OCI-LY3 (cell line): Measurements from ENCODE around the gene ACTMAP.

Source experiments
- H2AFZ ChIP-seq: fragments of 200-600, 300-600 bp; shearing (Covaris generic); 2 replicates; pipeline ENCODE4 v1.6.0; 2014; ENCODE audit warnings: antibody characterized with exemption, low read depth, low read length
- H3K27ac ChIP-seq: fragments of 200-600, 300-600 bp; sonication (generic); 2 replicates; pipeline ENCODE4 v1.5.1; 2014; ENCODE audit warnings: mild to moderate bottlenecking, low read length, moderate library complexity, mixed read lengths
- H3K27me3 ChIP-seq: fragments of 200-600, 300-600 bp; sonication (generic); 2 replicates; pipeline ENCODE4 v1.6.1; 2014; ENCODE audit warnings: low read depth, low read length, mixed read lengths
- H3K36me3 ChIP-seq: fragments of 200-600, 300-600 bp; sonication (generic); replicated peaks from 2 replicates; pipeline ENCODE3; 2014; ENCODE audit warnings: low read depth, low read length, mixed read lengths
- H3K4me1 ChIP-seq: fragments of 300-600, 200-600 bp; sonication (generic); 2 replicates; pipeline ENCODE4 v1.6.1; 2014; ENCODE audit warnings: low read length, mixed read lengths
- H3K4me2 ChIP-seq: fragments of 200-600, 300-600 bp; sonication (generic); 2 replicates; pipeline ENCODE4 v1.6.1; 2014; ENCODE audit warnings: low read length, mixed read lengths
- H3K4me3 ChIP-seq: fragments of 300-600, 200-600 bp; sonication (generic); 2 replicates; pipeline ENCODE4 v1.5.1; 2014; ENCODE audit warnings: antibody characterized with exemption, mild to moderate bottlenecking, low read length, moderate library complexity
- H3K79me2 ChIP-seq: fragments of 300-600, 200-600 bp; shearing (Covaris generic); 2 replicates; pipeline ENCODE4 v1.6.1; 2014; ENCODE audit warnings: mild to moderate bottlenecking, low read length, mixed read lengths
- H3K9ac ChIP-seq: fragments of 300-600, 200-600 bp; shearing (Covaris generic); 2 replicates; pipeline ENCODE4 v1.6.0; 2014; ENCODE audit warnings: mild to moderate bottlenecking, low read length, moderate library complexity
- H3K9me3 ChIP-seq: fragments of 200-600, 300-600 bp; shearing (Covaris generic); 2 replicates; pipeline ENCODE4 v1.6.1; 2014; ENCODE audit warnings: low read length, mixed read lengths; ENCODE audit not compliant: insufficient read depth
- H4K20me1 ChIP-seq: fragments of 200-600, 300-600 bp; sonication (generic); 2 replicates; pipeline ENCODE4 v1.6.1; 2016; ENCODE audit warnings: low read length, mixed read lengths; ENCODE audit not compliant: insufficient read depth
- CTCF ChIP-seq: fragments of 200-600, 300-600 bp; sonication (generic); IDR thresholded peaks from 2 replicates; pipeline ENCODE4 v1.5.1; 2014; ENCODE audit warnings: antibody characterized with exemption, low read length, low read depth
- EZH2phosphoT487 ChIP-seq: fragments of 200-600 bp; shearing (Covaris generic); IDR thresholded peaks from 2 replicates; pipeline ENCODE4 v1.6.1; 2018; ENCODE audit warnings: antibody characterized with exemption, mixed run types, low read depth

Gene ACTMAP

GRCh38 chr19:40741527-40742390, 8.5 kb downstream of the ACTMAP start:
- no peaks in the 10 kb centered on the region for H4K20me1 ChIP-seq
- no peaks in the 10 kb centered on the region for H3K9me3 ChIP-seq
- H3K36me3 ChIP-seq, result peaks cover 19% of the 10 kb centered on the region
- no peak overlapping the region for H2AFZ ChIP-seq
- no peaks in the 10 kb centered on the region for H3K79me2 ChIP-seq
- H3K27ac ChIP-seq, result no peak overlapping the region
- no peaks in the 10 kb centered on the region for H3K27me3 ChIP-seq
- no peak for TF ChIP-seq EZH2phosphoT487
- no peak for TF ChIP-seq CTCF
- no peak overlapping the region for H3K4me2 ChIP-seq
- H3K4me1 ChIP-seq, result no peaks in the 10 kb centered on the region
- no peak overlapping the region for H3K9ac ChIP-seq
- H3K4me3 ChIP-seq, result no peak overlapping the region

- Histone ChIP-seq H3K36me3 (peaks cover 24% of the 10 kb centered on the region), H3K9ac (no peak overlapping the region), H3K4me3 (no peak overlapping the region), H3K4me2 (no peak overlapping the region), H3K27me3 (no peaks in the 10 kb centered on the region), H3K4me1 (no peaks in the 10 kb centered on the region), H2AFZ (no peak overlapping the region), H3K79me2 (no peaks in the 10 kb centered on the region), H3K27ac (no peak overlapping the region), H3K9me3 (no peaks in the 10 kb centered on the region), H4K20me1 (no peaks in the 10 kb centered on the region)
- no peak for TF ChIP-seq CTCF
- TF ChIP-seq EZH2phosphoT487, result no peak
These were observed 9.5 kb downstream of the ACTMAP start for GRCh38 chr19:40740747-40741146.

DNA sequence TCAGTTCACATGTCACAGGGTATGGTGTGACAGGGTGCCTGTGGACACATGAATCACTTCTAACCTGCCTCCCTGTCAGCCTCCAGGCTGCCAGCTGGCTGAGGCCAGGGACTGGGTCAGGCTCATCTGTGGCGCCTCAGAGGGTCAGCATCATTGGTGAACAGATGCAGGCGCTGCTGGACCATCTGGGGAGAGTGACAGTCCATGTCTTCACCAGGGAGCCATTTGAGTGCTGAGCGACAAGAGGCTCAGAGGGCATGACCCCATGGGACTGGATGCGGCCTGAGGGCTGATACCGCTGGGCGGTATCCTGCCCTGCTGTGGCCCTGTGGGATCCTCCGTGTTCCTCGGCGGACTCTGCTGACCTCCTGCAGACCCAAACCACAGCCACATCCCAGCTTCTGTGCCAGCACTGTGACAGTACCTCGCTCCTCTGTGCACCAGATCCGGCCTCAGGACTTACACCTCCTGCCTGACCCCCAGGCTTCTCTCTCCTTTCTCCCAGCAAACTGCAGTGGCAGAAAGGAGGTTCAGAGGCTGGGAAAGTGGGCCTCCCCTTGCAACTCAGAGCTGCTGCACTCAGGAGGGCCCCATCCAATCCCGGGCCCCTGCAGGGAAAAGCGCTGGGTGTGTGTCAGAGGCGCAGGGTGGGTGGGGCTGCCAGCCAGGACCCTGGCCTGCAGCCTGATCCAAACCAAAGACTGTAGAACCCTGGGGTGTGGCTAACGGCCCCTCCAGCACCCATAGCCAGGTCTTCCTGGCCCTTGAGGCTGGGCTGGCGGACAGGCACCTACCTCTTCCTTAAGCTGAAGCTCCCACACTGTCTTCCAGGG, 10.2 kb downstream of the ACTMAP start:
- Histone ChIP-seq H3K79me2 (no peaks in the 10 kb centered on the region), H2AFZ (no peak overlapping the region), H3K36me3 (peaks cover 30% of the 10 kb centered on the region), H4K20me1 (no peaks in the 10 kb centered on the region), H3K27me3 (no peaks in the 10 kb centered on the region), H3K9ac (no peak overlapping the region), H3K4me2 (no peak overlapping the region), H3K4me1 (no peaks in the 10 kb centered on the region), H3K9me3 (no peaks in the 10 kb centered on the region), H3K4me3 (no peak overlapping the region), H3K27ac (no peak overlapping the region)
- TF ChIP-seq EZH2phosphoT487 (no peak), CTCF (no peak)
